ENCODE measurements around the gene ZCCHC24.
"Not testable (repeated sequence)": the region's sequence is repeated elsewhere in the genome, so short reads cannot be mapped to it uniquely, and the experiment has no call there.

ZCCHC24 gene

GRCh38 chr10:79472449-79472848 lies 27.0 kb upstream of the ZCCHC24 start:
- DNase-seq (ENCODE audit: low read depth) = no peak

- DNase-seq (ENCODE audit: low read depth) = no peak
Measured at GRCh38 chr10:79471776-79472175, 26.4 kb upstream of the ZCCHC24 start.

DNA sequence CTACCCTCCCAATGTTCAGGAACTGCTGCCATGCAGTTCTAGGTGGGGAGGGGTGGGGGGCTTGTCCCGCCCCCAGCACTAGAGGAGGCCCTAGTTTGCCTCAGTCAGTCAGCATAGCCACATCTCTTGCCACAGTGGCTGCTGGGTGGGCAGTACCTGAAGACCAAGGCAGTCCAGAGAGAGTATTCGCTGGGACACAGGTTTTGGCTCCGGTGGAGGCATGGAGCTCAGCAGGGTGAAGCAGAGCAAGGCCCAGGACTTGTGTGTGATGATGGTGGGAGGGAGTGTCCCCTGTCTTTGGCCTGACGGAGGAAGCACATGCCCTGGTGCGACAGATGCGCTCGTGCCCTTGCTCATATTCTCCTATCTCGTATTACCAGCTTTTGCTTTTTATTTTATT lies 24.7 kb upstream of the ZCCHC24 start:
- DNase-seq (ENCODE audit: low read depth) = no peak

- DNase-seq (ENCODE audit: low read depth) = no peak
Measured at GRCh38 chr10:79468841-79469585, 23.6 kb upstream of the ZCCHC24 start.

- no peak for DNase-seq (ENCODE audit: low read depth)
Measured at GRCh38 chr10:79468015-79468560, 22.7 kb upstream of the ZCCHC24 start.

DNA sequence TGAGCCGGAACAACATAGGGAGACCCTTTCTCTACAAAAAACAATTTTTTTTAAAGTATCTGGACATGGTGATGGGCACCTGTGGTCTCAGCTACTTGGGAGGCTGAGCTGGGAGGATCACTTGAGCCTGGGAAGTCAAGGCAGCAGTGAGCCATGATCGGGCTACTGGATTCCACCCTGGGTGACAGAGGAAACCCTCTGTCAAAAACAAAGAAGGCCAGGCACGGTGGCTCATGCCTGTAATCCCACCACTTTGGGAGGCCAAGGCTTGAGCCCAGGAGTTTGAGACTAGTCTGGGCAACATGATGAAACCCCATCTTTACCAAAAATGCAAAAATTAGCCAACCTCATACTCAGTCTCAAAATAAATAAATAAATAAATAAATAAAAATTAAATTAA lies 19.9 kb upstream of the ZCCHC24 start:
- no peak for DNase-seq (ENCODE audit: low read depth)

- no peak for DNase-seq (ENCODE audit: low read depth)
Measured at GRCh38 chr10:79463578-79464496, 18.4 kb upstream of the ZCCHC24 start.

DNA sequence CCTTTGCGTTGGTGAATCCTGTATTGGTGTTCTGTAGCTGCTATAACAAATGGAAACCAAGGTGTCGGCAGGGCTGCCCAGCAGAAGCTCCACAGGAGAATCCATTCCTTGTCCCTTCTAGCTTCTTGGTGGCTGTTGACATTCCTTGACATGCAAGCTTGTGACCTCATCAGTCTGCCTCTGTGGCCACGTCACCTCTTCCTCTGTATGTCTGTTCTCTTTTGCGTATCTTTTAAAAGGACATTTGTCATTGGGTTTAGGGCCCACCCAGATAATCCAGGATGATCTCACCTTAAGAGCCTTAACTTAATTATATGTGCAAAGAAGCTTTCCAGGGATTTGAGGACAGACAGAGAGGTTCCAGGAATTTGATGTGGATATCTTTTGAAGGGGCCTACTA lies 15.3 kb upstream of the ZCCHC24 start:
- no peak for DNase-seq (ENCODE audit: low read depth)

- DNase-seq (ENCODE audit: low read depth) = no peak
Measured at GRCh38 chr10:79459243-79459642, 13.8 kb upstream of the ZCCHC24 start.

DNA sequence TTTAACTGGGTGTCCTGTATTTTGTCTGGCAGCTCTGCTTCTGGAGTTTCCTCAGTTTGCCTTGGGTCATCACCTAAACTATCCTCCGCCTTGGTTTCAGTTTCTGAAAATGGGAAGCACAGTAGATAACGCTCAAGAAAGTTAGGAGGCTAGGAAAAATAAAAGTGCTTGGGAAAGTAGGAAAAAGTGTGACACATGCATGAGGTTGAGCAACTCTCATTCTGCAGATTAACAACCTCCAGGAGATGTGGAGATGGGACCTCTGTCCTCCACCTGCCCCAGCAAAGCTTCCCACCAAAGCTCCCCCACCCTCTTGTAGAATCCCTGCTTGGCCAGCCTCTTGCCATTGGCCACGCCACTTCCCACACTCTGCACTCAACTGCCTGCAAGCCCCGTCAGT lies 13.1 kb upstream of the ZCCHC24 start:
- no peak for DNase-seq (ENCODE audit: low read depth)

GRCh38 chr10:79457256-79457785 lies 11.9 kb upstream of the ZCCHC24 start:
- no peak for DNase-seq (ENCODE audit: low read depth)

GRCh38 chr10:79454259-79454658 lies 8.8 kb upstream of the ZCCHC24 start:
- DNase-seq (ENCODE audit: low read depth) = no peak

DNA sequence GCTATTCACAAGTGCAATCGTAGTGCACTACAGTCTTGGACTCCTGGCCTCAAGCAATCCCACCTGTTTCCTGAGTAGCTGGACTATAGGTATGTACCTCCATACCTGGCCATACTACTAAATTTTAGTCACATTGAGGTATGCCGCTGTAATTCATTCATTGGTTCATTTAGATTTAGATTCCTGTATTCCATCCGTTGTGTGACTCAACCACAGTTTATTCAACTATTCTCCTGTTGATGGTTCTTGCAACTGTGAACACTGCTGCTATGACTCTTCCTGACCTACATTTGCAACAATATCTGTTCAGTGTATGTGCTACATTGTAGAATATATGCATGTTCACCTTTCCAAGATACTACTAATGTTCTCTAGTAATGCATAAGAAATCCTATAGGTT lies 8.0 kb upstream of the ZCCHC24 start:
- no peak for DNase-seq (ENCODE audit: low read depth)

GRCh38 chr10:79452174-79452611 lies 6.8 kb upstream of the ZCCHC24 start:
- no peak for DNase-seq (ENCODE audit: low read depth)

DNA sequence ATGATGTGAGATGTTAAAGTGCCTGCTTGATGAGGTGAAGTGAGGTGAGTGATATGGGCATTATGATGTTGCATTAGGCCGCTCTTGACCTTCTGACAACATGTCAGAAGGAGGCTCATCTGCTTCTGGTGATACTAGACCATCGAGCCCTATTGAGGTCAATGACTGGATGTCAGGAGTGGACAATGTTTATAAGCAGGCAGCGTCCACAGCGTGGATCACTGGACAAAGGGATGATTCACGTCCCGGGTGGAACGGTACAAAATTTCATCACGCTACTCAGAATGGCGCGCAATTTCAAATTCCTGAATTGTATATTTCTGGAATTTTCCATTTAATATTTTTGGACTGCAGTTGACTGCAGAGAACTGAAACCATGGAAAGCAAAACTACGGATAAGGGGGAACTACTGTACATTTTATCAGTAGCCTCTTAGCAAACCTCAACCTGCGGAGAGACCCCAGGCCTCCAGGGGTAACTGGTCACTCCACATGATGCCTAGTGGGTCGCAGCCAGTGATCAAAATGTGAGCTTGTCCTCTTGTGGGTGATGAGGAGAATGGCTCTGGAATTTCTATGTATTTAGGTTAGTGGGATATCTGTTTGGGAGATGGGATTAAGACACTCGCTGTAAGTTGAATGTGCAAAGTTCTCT lies 5.7 kb upstream of the ZCCHC24 start:
- DNase-seq (ENCODE audit: low read depth) = no peak

DNA sequence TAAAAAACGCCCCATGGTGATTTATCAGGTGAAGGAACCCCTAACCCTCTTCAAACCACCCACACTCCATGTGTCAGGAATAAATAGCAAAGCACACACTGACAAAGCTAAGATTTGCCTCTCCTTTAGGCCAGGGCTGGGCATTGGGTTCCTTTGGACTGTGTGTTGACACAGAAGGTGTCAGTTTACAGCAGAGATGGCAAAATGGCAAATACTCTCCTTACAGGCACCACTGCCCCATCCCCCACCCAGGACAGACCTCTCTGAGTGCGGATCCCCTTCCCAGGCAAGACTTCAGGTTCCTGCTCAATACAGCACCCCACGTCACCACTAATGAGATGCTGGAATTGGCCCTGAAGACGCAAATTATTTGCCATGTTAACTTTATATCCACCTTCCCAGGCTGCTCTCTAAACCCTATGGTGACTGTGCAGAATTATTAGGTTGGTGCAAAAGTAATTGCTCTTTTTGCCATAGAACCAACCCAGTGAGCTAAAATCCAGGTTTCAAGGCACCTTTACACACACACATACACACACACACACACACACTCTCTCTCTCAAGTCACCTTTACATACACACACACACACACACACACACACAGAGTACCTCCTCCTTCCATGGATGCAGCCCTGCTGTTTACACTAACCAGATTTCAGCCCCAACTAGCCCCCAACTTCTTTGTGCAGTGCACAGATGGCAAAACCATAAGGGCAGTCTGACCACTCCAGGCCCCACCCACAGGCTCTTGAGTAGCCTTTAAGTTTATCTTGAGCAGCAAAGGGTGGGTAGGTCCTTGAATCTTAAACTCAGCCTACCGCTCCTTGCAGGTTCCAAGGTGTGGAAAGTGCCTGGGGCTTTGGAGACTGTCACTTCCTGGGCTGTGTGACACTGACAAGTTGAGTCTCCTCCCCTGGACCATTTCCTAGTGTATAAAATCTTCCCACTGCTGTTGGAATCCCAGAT lies 4.0 kb upstream of the ZCCHC24 start:
- DNase-seq (ENCODE audit: low read depth) = no peak

GRCh38 chr10:79448732-79449049 lies 3.3 kb upstream of the ZCCHC24 start:
- no peak for DNase-seq (ENCODE audit: low read depth)

GRCh38 chr10:79447911-79448731 lies 2.7 kb upstream of the ZCCHC24 start:
- no peak for DNase-seq (ENCODE audit: low read depth)

GRCh38 chr10:79447249-79447648 lies 1.8 kb upstream of the ZCCHC24 start:
- not testable (repeated sequence) for DNase-seq (ENCODE audit: low read depth)

GRCh38 chr10:79446758-79447084 lies 1.3 kb upstream of the ZCCHC24 start:
- no peak for DNase-seq (ENCODE audit: low read depth)

Data from activated T-cell treated with anti-CD3 and anti-CD28 coated beads for 1 hour (primary cell).